Measurements from ENCODE around the gene PRSS38. TPM values are rescaled to one million over a fixed set of nuclear protein-coding genes. Genes with fewer than 3 reads are reported as not detected.
A peak's percentile ranks its signal among the peaks of the same experiment; 100 is the strongest.
"Not testable (repeated sequence)": the region's sequence is repeated elsewhere in the genome, so short reads cannot be mapped to it uniquely, and the experiment has no call there.

PRSS38 gene
- total and polyA plus RNA-seq, 2 donors: not detected

- 5% methylated on average over 5 of the region's 5 CpGs for WGBS
- Histone ChIP-seq H3K9me3 (ENCODE audit: control insufficient read depth in 2 of 2, insufficient read depth in 1 of 2, low read length in 1 of 2) (no peaks in the 10 kb centered on the region), H3K27me3 (ENCODE audit: control insufficient read depth in 2 of 2, insufficient read depth in 1 of 2, low read length in 1 of 2) (no peaks in the 10 kb centered on the region), H3K4me1 (ENCODE audit: control insufficient read depth in 2 of 2, insufficient read depth in 2 of 2, low read length in 2 of 2) (peaks cover 7 to 10% of the 10 kb centered on the region in 2 donors), H3K36me3 (ENCODE audit: control insufficient read depth in 2 of 2, insufficient read depth in 2 of 2, low read length in 1 of 2) (no peaks in the 10 kb centered on the region), H3K27ac (ENCODE audit: low read depth in 1 of 2, low read length in 1 of 2) (no peak overlapping the region), H3K4me3 (ENCODE audit: low read length in 2 of 2) (no peak overlapping the region)
- DNase-seq (ENCODE audit: low read depth in 6 of 9, low spot score in 9 of 9): peak in 2 of 9 donors; percentile 20 to 57
These were observed 54.4 kb downstream of the PRSS38 start for GRCh38 chr1:227869851-227870305.

DNA sequence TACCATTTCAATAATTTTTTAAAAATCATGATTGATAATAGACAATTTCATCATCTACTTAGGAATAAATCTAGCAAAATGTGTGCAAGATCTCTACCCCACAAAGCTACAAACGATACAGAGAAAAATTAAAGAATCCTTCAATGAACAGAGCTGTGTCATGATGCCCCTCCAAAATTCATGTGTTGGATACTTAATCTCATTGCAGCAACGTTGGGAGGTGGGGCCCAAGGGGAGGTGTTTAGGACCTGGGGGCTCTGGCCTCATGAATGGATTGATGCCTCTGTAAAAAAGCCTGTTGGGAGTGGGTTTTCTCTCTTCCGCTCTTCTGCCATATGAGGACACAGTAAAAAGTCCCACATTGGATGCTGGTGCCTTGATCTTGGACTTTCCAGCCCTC, 54.9 kb downstream of the PRSS38 start:
- DNase-seq (ENCODE audit: low read depth in 6 of 9, low spot score in 9 of 9): no peak
- no peaks in the 10 kb centered on the region for H3K36me3 ChIP-seq (ENCODE audit: control insufficient read depth in 2 of 2, insufficient read depth in 2 of 2, low read length in 1 of 2)
- H3K27ac ChIP-seq (ENCODE audit: low read depth in 1 of 2, low read length in 1 of 2): no peak overlapping the region
- H3K27me3 ChIP-seq (ENCODE audit: control insufficient read depth in 2 of 2, insufficient read depth in 1 of 2, low read length in 1 of 2): no peaks in the 10 kb centered on the region
- WGBS: 38% methylated on average over 3 of the region's 3 CpGs
- H3K4me1 ChIP-seq (ENCODE audit: control insufficient read depth in 2 of 2, insufficient read depth in 2 of 2, low read length in 2 of 2): peaks cover 7 to 10% of the 10 kb centered on the region in 2 donors
- no peak overlapping the region for H3K4me3 ChIP-seq (ENCODE audit: low read length in 2 of 2)
- no peaks in the 10 kb centered on the region for H3K9me3 ChIP-seq (ENCODE audit: control insufficient read depth in 2 of 2, insufficient read depth in 1 of 2, low read length in 1 of 2)

DNA sequence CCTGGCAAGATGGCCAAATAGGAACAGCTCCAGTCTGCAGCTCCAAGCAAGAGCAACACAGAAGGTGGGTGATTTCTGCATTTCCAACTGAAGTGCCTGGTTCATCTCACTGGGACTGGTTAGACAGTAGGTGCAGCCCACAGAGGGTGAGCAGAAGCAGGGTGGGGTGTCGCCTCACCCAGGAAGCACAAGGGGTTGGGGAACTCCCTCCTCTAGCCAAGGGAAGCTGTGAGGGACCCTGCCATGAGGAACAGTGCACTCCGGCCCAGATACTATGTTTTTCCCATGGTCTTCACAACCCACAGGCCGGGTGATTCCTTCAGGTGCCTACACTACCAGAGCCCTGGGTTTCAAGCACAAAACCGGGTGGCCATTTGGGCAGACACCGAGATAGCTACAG, 56.4 kb downstream of the PRSS38 start:
- not testable (repeated sequence) for H3K27ac ChIP-seq (ENCODE audit: low read depth in 1 of 2, low read length in 1 of 2); H3K36me3 ChIP-seq (ENCODE audit: control insufficient read depth in 2 of 2, insufficient read depth in 2 of 2, low read length in 1 of 2); DNase-seq (ENCODE audit: low read depth in 6 of 9, low spot score in 9 of 9); H3K27me3 ChIP-seq (ENCODE audit: control insufficient read depth in 2 of 2, insufficient read depth in 1 of 2, low read length in 1 of 2); H3K9me3 ChIP-seq (ENCODE audit: control insufficient read depth in 2 of 2, insufficient read depth in 1 of 2, low read length in 1 of 2); H3K4me3 ChIP-seq (ENCODE audit: low read length in 2 of 2)
- H3K4me1 ChIP-seq (ENCODE audit: control insufficient read depth in 2 of 2, insufficient read depth in 2 of 2, low read length in 2 of 2): peaks cover 7 to 10% of the 10 kb centered on the region in 2 donors
- 78% methylated on average over 5 of the region's 5 CpGs for WGBS

DNA sequence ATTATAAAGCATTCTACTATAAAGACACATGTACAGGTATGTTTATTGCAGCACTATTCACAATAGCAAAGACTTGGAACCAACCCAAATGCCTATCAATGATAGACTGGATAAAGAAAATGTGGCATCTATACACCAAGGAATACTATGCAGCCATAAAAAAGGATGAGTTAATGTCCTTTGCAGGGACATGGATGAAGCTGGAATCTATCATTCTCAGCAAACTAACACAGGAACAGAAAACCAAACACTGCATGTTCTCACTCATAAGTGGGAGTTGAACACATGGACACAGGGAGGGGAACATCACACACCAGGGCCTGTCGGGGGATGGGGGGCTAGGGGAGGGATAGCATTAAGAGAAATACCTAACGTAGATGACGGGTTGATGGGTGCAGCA, 62.3 kb downstream of the PRSS38 start:
- 92% methylated on average over 3 of the region's 3 CpGs for WGBS

GRCh38 chr1:227880342-227880924, 65.0 kb downstream of the PRSS38 start:
- no peak overlapping the region for H3K27ac ChIP-seq (ENCODE audit: low read depth in 1 of 2, low read length in 1 of 2)
- peaks cover 5 to 6% of the 10 kb centered on the region in 2 donors for H3K4me1 ChIP-seq (ENCODE audit: control insufficient read depth in 2 of 2, insufficient read depth in 2 of 2, low read length in 2 of 2)
- H3K27me3 ChIP-seq (ENCODE audit: control insufficient read depth in 2 of 2, insufficient read depth in 1 of 2, low read length in 1 of 2): peaks cover 2 to 6% of the 10 kb centered on the region in 2 donors
- H3K4me3 ChIP-seq (ENCODE audit: low read length in 2 of 2): no peak overlapping the region
- 95% methylated on average over 4 of the region's 4 CpGs for WGBS
- H3K9me3 ChIP-seq (ENCODE audit: control insufficient read depth in 2 of 2, insufficient read depth in 1 of 2, low read length in 1 of 2): no peaks in the 10 kb centered on the region
- DNase-seq (ENCODE audit: low read depth in 6 of 9, low spot score in 9 of 9): no peak
- no peaks in the 10 kb centered on the region for H3K36me3 ChIP-seq (ENCODE audit: control insufficient read depth in 2 of 2, insufficient read depth in 2 of 2, low read length in 1 of 2)

More for the DNA sequence above, 62.3 kb downstream of the PRSS38 start:
- not testable (repeated sequence) for H3K4me3 ChIP-seq (ENCODE audit: low read length in 2 of 2); H3K27me3 ChIP-seq (ENCODE audit: control insufficient read depth in 2 of 2, insufficient read depth in 1 of 2, low read length in 1 of 2); DNase-seq (ENCODE audit: low read depth in 6 of 9, low spot score in 9 of 9); H3K36me3 ChIP-seq (ENCODE audit: control insufficient read depth in 2 of 2, insufficient read depth in 2 of 2, low read length in 1 of 2); H3K27ac ChIP-seq (ENCODE audit: low read depth in 1 of 2, low read length in 1 of 2); H3K9me3 ChIP-seq (ENCODE audit: control insufficient read depth in 2 of 2, insufficient read depth in 1 of 2, low read length in 1 of 2); H3K4me1 ChIP-seq (ENCODE audit: control insufficient read depth in 2 of 2, insufficient read depth in 2 of 2, low read length in 2 of 2)

DNA sequence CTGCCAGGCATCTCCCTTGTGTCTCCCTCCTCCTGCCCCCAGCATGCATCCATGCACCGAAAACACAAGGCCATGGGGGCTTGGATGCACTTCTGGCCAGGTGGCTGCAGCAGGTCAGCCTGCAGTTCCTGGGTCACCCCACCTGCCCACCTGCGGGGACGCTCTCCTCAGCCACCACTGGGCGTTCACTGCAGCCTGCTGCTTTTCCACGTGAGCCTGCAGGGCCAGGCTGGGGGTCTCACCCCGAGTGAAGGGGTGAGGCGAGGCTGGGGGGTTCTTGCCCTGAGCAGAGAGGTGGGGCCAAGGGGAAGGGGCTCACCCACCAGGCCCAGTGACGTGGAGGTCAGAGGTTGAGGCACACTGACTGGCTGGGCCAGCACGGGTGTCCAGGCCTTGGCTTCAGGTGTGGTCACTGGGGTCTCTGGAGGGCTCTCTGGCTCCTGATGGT, 67.6 kb downstream of the PRSS38 start:
- H3K27me3 ChIP-seq (ENCODE audit: control insufficient read depth in 2 of 2, insufficient read depth in 1 of 2, low read length in 1 of 2): peaks cover 4 to 32% of the 10 kb centered on the region in 2 donors
- no peaks in the 10 kb centered on the region for H3K9me3 ChIP-seq (ENCODE audit: control insufficient read depth in 2 of 2, insufficient read depth in 1 of 2, low read length in 1 of 2)
- H3K4me3 ChIP-seq (ENCODE audit: low read length in 2 of 2): no peak overlapping the region
- H3K27ac ChIP-seq (ENCODE audit: low read depth in 1 of 2, low read length in 1 of 2): no peak overlapping the region
- 97% methylated on average over 9 of the region's 9 CpGs for WGBS
- no peak for DNase-seq (ENCODE audit: low read depth in 6 of 9, low spot score in 9 of 9)
- no peaks in the 10 kb centered on the region for H3K36me3 ChIP-seq (ENCODE audit: control insufficient read depth in 2 of 2, insufficient read depth in 2 of 2, low read length in 1 of 2)
- H3K4me1 ChIP-seq (ENCODE audit: control insufficient read depth in 2 of 2, insufficient read depth in 2 of 2, low read length in 2 of 2): peaks cover 13 to 33% of the 10 kb centered on the region in 2 donors

DNA sequence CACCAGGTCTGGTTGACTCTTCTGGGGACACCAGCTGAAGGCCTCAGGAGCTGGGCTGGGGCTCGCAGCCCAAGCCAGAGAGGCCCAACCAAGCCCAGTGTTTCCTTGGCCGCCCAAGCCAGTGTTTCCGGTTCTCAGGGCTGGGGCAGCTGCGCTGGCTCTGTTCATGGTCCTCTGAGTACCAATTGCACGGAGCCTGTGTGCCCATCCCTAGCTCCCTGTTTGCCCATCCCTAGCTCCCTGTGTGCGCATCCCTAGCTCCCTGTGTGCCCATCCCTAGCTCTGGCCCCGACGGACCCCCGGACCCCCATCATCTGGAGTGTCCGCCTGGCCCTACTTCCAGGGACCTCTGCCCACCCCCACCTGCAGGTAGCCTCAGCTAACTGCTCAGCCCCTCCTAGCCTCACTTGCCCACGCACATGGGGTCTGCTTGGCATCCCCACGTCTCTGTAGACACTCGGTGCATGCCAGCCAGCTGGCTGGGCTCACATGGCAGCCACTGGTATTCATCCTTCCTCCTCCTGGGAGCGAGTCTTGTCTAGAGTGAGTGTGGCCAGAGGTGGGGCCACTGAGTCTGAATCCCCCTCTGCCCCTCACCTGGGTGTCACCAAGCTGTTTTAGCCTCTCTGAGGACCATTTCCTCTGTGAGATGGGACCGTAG, 68.3 kb downstream of the PRSS38 start:
- no peak for DNase-seq (ENCODE audit: low read depth in 6 of 9, low spot score in 9 of 9)
- Histone ChIP-seq H3K27ac (ENCODE audit: low read depth in 1 of 2, low read length in 1 of 2) (no peak overlapping the region), H3K27me3 (ENCODE audit: control insufficient read depth in 2 of 2, insufficient read depth in 1 of 2, low read length in 1 of 2) (peaks cover 4 to 39% of the 10 kb centered on the region in 2 donors), H3K9me3 (ENCODE audit: control insufficient read depth in 2 of 2, insufficient read depth in 1 of 2, low read length in 1 of 2) (no peaks in the 10 kb centered on the region), H3K36me3 (ENCODE audit: control insufficient read depth in 2 of 2, insufficient read depth in 2 of 2, low read length in 1 of 2) (no peaks in the 10 kb centered on the region), H3K4me1 (ENCODE audit: control insufficient read depth in 2 of 2, insufficient read depth in 2 of 2, low read length in 2 of 2) (peaks cover 13 to 33% of the 10 kb centered on the region in 2 donors), H3K4me3 (ENCODE audit: low read length in 2 of 2) (no peak overlapping the region)
- 97% methylated on average over 15 of the region's 15 CpGs for WGBS

DNA sequence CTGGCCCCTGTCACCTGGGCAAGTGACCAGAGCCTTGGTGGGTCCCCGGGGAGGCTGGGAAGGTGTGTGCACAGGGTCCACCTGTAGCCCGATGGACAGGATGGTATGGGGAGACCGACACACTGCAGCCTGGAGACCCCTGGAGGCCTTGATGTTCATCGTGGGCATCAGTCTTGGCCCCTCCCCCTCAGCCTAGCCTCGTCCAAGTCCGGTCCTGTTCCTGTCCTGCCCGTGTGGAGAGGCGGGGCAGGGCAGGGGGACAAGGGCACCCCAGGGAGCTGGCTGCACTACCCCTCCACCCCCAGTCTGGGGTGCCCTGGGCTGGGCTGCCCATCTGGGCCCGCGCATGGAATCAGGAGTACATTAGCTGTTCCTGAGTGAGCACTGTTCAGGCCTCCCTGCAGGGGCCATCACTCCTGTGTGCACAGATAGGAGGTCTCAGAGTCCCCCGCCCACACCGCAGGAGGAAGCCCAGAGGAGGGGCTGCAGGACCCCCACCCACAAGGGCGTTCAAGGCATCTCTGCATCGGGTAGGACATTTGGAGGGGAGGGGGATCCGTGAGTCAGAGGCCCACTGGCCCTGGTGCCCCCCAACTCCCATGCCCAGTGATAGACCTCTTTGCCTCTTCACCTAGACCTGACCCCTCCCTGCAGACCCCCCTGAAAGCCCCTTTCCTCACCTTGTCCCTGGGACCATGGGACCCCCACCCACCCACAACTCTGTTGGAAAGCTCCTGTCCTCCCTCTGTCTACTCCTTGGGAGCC, 69.1 kb downstream of the PRSS38 start:
- Histone ChIP-seq H3K4me3 (ENCODE audit: low read length in 2 of 2) (no peak overlapping the region), H3K27me3 (ENCODE audit: control insufficient read depth in 2 of 2, insufficient read depth in 1 of 2, low read length in 1 of 2) (peaks cover 4 to 46% of the 10 kb centered on the region in 2 donors), H3K36me3 (ENCODE audit: control insufficient read depth in 2 of 2, insufficient read depth in 2 of 2, low read length in 1 of 2) (no peaks in the 10 kb centered on the region), H3K27ac (ENCODE audit: low read depth in 1 of 2, low read length in 1 of 2) (no peak overlapping the region), H3K4me1 (ENCODE audit: control insufficient read depth in 2 of 2, insufficient read depth in 2 of 2, low read length in 2 of 2) (peaks cover 13 to 33% of the 10 kb centered on the region in 2 donors), H3K9me3 (ENCODE audit: control insufficient read depth in 2 of 2, insufficient read depth in 1 of 2, low read length in 1 of 2) (no peaks in the 10 kb centered on the region)
- DNase-seq (ENCODE audit: low read depth in 6 of 9, low spot score in 9 of 9): no peak
- 97% methylated on average over 15 of the region's 15 CpGs for WGBS

GRCh38 chr1:227885135-227885647, 69.7 kb downstream of the PRSS38 start:
- no peak overlapping the region for H3K4me3 ChIP-seq (ENCODE audit: low read length in 2 of 2)
- H3K9me3 ChIP-seq (ENCODE audit: control insufficient read depth in 2 of 2, insufficient read depth in 1 of 2, low read length in 1 of 2): no peaks in the 10 kb centered on the region
- H3K27me3 ChIP-seq (ENCODE audit: control insufficient read depth in 2 of 2, insufficient read depth in 1 of 2, low read length in 1 of 2): peaks cover 2 to 45% of the 10 kb centered on the region in 2 donors
- H3K36me3 ChIP-seq (ENCODE audit: control insufficient read depth in 2 of 2, insufficient read depth in 2 of 2, low read length in 1 of 2): no peaks in the 10 kb centered on the region
- H3K4me1 ChIP-seq (ENCODE audit: control insufficient read depth in 2 of 2, insufficient read depth in 2 of 2, low read length in 2 of 2): peaks cover 13 to 33% of the 10 kb centered on the region in 2 donors
- WGBS: 21% methylated on average over 8 of the region's 8 CpGs
- H3K27ac ChIP-seq (ENCODE audit: low read depth in 1 of 2, low read length in 1 of 2): peak overlapping the region in 1 of 2 donors; percentile 77
- peak in 2 of 9 donors; percentile 27 to 58 for DNase-seq (ENCODE audit: low read depth in 6 of 9, low spot score in 9 of 9)

Measured in thymus (tissue), 11 donors.